SK-N-SH (cell line): ENCODE data around the gene TAB2. TPM values are rescaled to one million over a fixed set of nuclear protein-coding genes. Genes with fewer than 3 reads are reported as not detected.

Source experiments
- CTCF ChIA-PET: fragments of 300-600, 350-600 bp; formaldehyde crosslinking; extraction: SDS; loops from one replicate; lab custom pipeline; 2021; lab: Yijun Ruan, JAX
- POLR2A ChIA-PET: fragments of 350-600 bp; sonication (Branson Sonifier 250); formaldehyde crosslinking; extraction: SDS; loops from one replicate; lab custom pipeline; 2020; ENCODE audit warnings: antibody characterized with exemption, inconsistent platforms; lab: Yijun Ruan, JAX
- DNase-seq: peaks from one replicate; pipeline ENCODE4 v3.0.0; 2012
- H2AFZ ChIP-seq: fragments of 200-600 bp; sonication (generic); 2 replicates; pipeline ENCODE4 v1.8.1; 2016; ENCODE audit warnings: antibody characterized with exemption, mild to moderate bottlenecking, low read depth
- H3F3A ChIP-seq: fragments of 200-600 bp; sonication (generic); replicated peaks from 2 replicates; pipeline ENCODE3; 2016; ENCODE audit warnings: antibody characterized with exemption, mild to moderate bottlenecking; ENCODE audit not compliant: insufficient read depth
- H3K27ac ChIP-seq, 2 experiments: fragments of 200-500 bp in 1 of 2; fragments of 200-600 bp in 1 of 2; sonication (Bioruptor generic) in 1 of 2; sonication (generic), shearing (Covaris generic) in 1 of 2; 2 replicates each; pipeline versions ENCODE4 v1.5.1 to v1.6.1; 2014 to 2016; ENCODE audit warnings: low read depth in 2 of 2, inconsistent platforms in 1 of 2, low read length in 1 of 2, mild to moderate bottlenecking in 1 of 2, mixed read lengths in 1 of 2
- H3K27me3 ChIP-seq: fragments of 200-600 bp; sonication (generic), shearing (Covaris generic); 2 replicates; pipeline ENCODE4 v1.6.1; 2016; ENCODE audit warnings: mixed run types; ENCODE audit not compliant: insufficient read depth
- H3K36me3 ChIP-seq, 2 experiments: fragments of 200-500 bp in 1 of 2; fragments of 200-600 bp in 1 of 2; sonication (Bioruptor generic) in 1 of 2; sonication (generic) in 1 of 2; replicated peaks in 1 of 2; 2 replicates each; pipeline versions ENCODE3 to v1.5.1; 2014 to 2016; ENCODE audit warnings: low read length in 1 of 2, mild to moderate bottlenecking in 1 of 2; ENCODE audit not compliant: insufficient read depth in 2 of 2, control insufficient read depth in 1 of 2
- H3K4me1 ChIP-seq, 2 experiments: fragments of 200-500 bp in 1 of 2; fragments of 200-600 bp in 1 of 2; sonication (Bioruptor generic) in 1 of 2; sonication (generic), shearing (Covaris generic) in 1 of 2; 2 replicates each; pipeline versions ENCODE4 v1.5.1 to v1.6.1; 2014 to 2016; ENCODE audit warnings: low read depth in 1 of 2, low read length in 1 of 2, mixed run types in 1 of 2; ENCODE audit not compliant: insufficient read depth in 2 of 2, control insufficient read depth in 1 of 2
- H3K4me2 ChIP-seq: fragments of 200-600 bp; sonication (generic), shearing (Covaris generic); 2 replicates; pipeline ENCODE4 v1.6.1; 2017; ENCODE audit warnings: mixed run types
- H3K4me3 ChIP-seq, 2 experiments: fragments of 200-500 bp in 1 of 2; fragments of 200-600 bp in 1 of 2; sonication (Bioruptor generic) in 1 of 2; sonication (generic), shearing (Covaris generic) in 1 of 2; 2 replicates each; pipeline versions ENCODE4 v1.5.1 to v1.8.1; 2014 to 2016; ENCODE audit warnings: low read depth in 2 of 2, inconsistent platforms in 1 of 2, low read length in 1 of 2, mild to moderate bottlenecking in 1 of 2, mixed read lengths in 1 of 2, moderate library complexity in 1 of 2
- H3K79me2 ChIP-seq: fragments of 200-600 bp; sonication (generic); 2 replicates; pipeline ENCODE4 v1.8.1; 2017; ENCODE audit warnings: mild to moderate bottlenecking; ENCODE audit not compliant: insufficient read depth
- H3K9ac ChIP-seq: fragments of 200-600 bp; sonication (generic); 2 replicates; pipeline ENCODE4 v1.6.1; 2017; ENCODE audit warnings: mixed run types
- H3K9me2 ChIP-seq: fragments of 200-600 bp; sonication (generic); 2 replicates; pipeline ENCODE4 v1.6.1; 2017; ENCODE audit warnings: mixed run types
- H3K9me3 ChIP-seq: fragments of 200-600 bp; sonication (generic); 2 replicates; pipeline ENCODE4 v1.6.1; 2017; ENCODE audit warnings: mixed run types, mild to moderate bottlenecking, moderate library complexity
- H4K20me1 ChIP-seq: fragments of 200-600 bp; sonication (generic); 2 replicates; pipeline ENCODE4 v1.6.1; 2017; ENCODE audit warnings: mild to moderate bottlenecking, mixed run types; ENCODE audit not compliant: insufficient read depth
- CHD2 ChIP-seq: fragments of 150-350 bp; IDR thresholded peaks from 2 replicates; pipeline ENCODE4 v1.6.1; 2018; ENCODE audit warnings: low read length; ENCODE audit not compliant: partially characterized antibody
- ELF1 ChIP-seq: IDR thresholded peaks from 2 replicates; pipeline ENCODE4 v1.4.0; 2012
- EP300 ChIP-seq, 2 experiments: IDR thresholded peaks; 2 replicates each; pipeline versions ENCODE4 v1.4.0 to v1.6.1; 2012; ENCODE audit warnings: borderline replicate concordance in 1 of 2, low read depth in 1 of 2, low read length in 1 of 2
- EZH2phosphoT487 ChIP-seq: fragments of 200-600 bp; sonication (generic); IDR thresholded peaks from 2 replicates; pipeline ENCODE4 v1.6.1; 2017; ENCODE audit warnings: low read depth, mixed run types, mild to moderate bottlenecking, antibody characterized with exemption, moderate library complexity, borderline replicate concordance
- FOXJ3 ChIP-seq: sonication (generic); formaldehyde crosslinking; IDR thresholded peaks from 2 replicates; pipeline ENCODE4 v1.5.1; 2020; ENCODE audit warnings: mild to moderate bottlenecking, missing genetic modification reagents
- GABPA ChIP-seq: IDR thresholded peaks from 2 replicates; pipeline ENCODE4 v1.4.0; 2012; ENCODE audit warnings: low read depth, mild to moderate bottlenecking
- MXI1 ChIP-seq: IDR thresholded peaks from 2 replicates; pipeline ENCODE4 v1.6.1; 2012; ENCODE audit warnings: mild to moderate bottlenecking, low read depth, low read length, improper control_type of control experiment
- NFIC ChIP-seq: IDR thresholded peaks from 2 replicates; pipeline ENCODE4 v1.4.0; 2012; ENCODE audit warnings: borderline replicate concordance
- POLR2AphosphoS5 ChIP-seq: IDR thresholded peaks from 2 replicates; pipeline ENCODE4 v1.6.1; 2012; ENCODE audit warnings: low read depth, low read length
- RAD21 ChIP-seq: IDR thresholded peaks from 2 replicates; pipeline ENCODE4 v1.6.1; 2012; ENCODE audit warnings: mild to moderate bottlenecking, low read length
- RFX5 ChIP-seq: IDR thresholded peaks from 2 replicates; pipeline ENCODE4 v1.6.1; 2012; ENCODE audit warnings: mild to moderate bottlenecking, improper control_type of control experiment, low read length
- SIN3A ChIP-seq: IDR thresholded peaks from 2 replicates; pipeline ENCODE4 v1.6.1; 2012; ENCODE audit warnings: low read depth, mild to moderate bottlenecking, low read length, moderate library complexity, borderline replicate concordance
- TAF1 ChIP-seq: IDR thresholded peaks from 2 replicates; pipeline ENCODE4 v1.6.1; 2012; ENCODE audit warnings: low read depth, mild to moderate bottlenecking, low read length, moderate library complexity, borderline replicate concordance
- TCF12 ChIP-seq: IDR thresholded peaks from 2 replicates; pipeline ENCODE4 v1.4.0; 2012
- TEAD4 ChIP-seq: IDR thresholded peaks from 2 replicates; pipeline ENCODE4 v1.4.0; 2012; ENCODE audit warnings: mild to moderate bottlenecking, borderline replicate concordance; ENCODE audit not compliant: insufficient read depth
- WGBS: methylation state at CpG from one replicate; pipeline ENCODE4 v1.1.6; 2017; ENCODE audit warnings: low lambda C conversion rate; 5-methylcytosine and 5-hydroxymethylcytosine counted together
- polyA plus RNA-seq, 3 experiments: library from polyadenylated mRNA; depleted of rRNA; stranded (reverse); fragments of >200 nt; gene quantifications; 2 replicates each; pipeline ENCODE4 v1.2.3, GENCODE V29; 2012
- TF ChIP-seq, protein P1 (sequence below): IDR thresholded peaks from 2 replicates; pipeline ENCODE4; 2012
- TF ChIP-seq, protein P2 (sequence below): IDR thresholded peaks from 2 replicates; pipeline ENCODE4 v1.4.0; 2012; ENCODE audit warnings: low read depth, borderline replicate concordance
- TF ChIP-seq, protein P3 (sequence below): fragments of 150-350 bp; IDR thresholded peaks from 2 replicates; pipeline ENCODE4 v1.6.1; 2017; ENCODE audit warnings: antibody characterized with exemption, low read length, low read depth, borderline replicate concordance
- TF ChIP-seq, protein P4 (sequence below): fragments of 150-350 bp; IDR thresholded peaks from 2 replicates; pipeline ENCODE4 v1.6.1; 2016; ENCODE audit warnings: mild to moderate bottlenecking, low read depth, low read length
- TF ChIP-seq, protein P5 (sequence below): IDR thresholded peaks from 2 replicates; pipeline ENCODE4 v1.4.0; 2012; ENCODE audit warnings: low read depth, borderline replicate concordance

TAB2 gene
- polyA plus RNA-seq, 1 of the 3 experiments (the other 2 are of a cell fraction): 24.4 TPM

DNA sequence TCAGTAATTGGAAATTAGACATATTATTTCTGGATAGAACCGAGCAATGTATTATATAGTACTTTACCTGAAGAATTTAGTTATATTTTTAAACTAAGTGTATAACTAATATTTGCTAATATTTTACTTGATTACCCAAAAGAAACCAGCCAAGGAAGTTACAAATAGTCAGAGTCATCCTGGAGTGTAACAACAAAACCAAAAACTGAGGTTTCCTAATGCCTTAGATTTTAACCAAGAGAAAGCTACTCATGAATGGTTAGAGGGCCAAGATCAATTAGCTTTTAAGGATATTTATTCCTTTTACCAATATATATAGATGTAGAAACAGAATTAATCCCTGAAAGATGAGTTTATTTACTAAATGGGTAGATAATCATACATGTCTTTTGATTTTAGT, 26.0 kb downstream of the TAB2 start:
- Histone ChIP-seq H4K20me1 (peaks cover 90% of the 10 kb centered on the region), H3K4me3 (no peak overlapping the region), H3K9ac (no peak overlapping the region), H3K79me2 (peaks cover 100% of the 10 kb centered on the region), H3K4me2 (no peak overlapping the region), H3F3A (no peaks in the 10 kb centered on the region), H3K27me3 (no peaks in the 10 kb centered on the region), H3K27ac (no peak overlapping the region), H2AFZ (no peak overlapping the region), H3K4me1 (peaks cover 0 to 2% of the 10 kb centered on the region in 2 experiments; a peak in 3 of 4 replicates), H3K36me3 (peaks cover 0 to 22% of the 10 kb centered on the region in 2 experiments), H3K9me3 (no peaks in the 10 kb centered on the region), H3K9me2 (no peaks in the 10 kb centered on the region)
- TF ChIP-seq TAF1 (no peak), MXI1 (no peak), RAD21 (no peak), EZH2phosphoT487 (no peak)
- TF ChIP-seq, protein P1, sequence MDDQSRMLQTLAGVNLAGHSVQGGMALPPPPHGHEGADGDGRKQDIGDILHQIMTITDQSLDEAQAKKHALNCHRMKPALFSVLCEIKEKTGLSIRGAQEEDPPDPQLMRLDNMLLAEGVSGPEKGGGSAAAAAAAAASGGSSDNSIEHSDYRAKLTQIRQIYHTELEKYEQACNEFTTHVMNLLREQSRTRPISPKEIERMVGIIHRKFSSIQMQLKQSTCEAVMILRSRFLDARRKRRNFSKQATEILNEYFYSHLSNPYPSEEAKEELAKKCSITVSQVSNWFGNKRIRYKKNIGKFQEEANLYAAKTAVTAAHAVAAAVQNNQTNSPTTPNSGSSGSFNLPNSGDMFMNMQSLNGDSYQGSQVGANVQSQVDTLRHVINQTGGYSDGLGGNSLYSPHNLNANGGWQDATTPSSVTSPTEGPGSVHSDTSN: no peak
- TF ChIP-seq, protein P2, sequence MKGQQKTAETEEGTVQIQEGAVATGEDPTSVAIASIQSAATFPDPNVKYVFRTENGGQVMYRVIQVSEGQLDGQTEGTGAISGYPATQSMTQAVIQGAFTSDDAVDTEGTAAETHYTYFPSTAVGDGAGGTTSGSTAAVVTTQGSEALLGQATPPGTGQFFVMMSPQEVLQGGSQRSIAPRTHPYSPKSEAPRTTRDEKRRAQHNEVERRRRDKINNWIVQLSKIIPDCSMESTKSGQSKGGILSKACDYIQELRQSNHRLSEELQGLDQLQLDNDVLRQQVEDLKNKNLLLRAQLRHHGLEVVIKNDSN: no peak
- TF ChIP-seq, protein P3, sequence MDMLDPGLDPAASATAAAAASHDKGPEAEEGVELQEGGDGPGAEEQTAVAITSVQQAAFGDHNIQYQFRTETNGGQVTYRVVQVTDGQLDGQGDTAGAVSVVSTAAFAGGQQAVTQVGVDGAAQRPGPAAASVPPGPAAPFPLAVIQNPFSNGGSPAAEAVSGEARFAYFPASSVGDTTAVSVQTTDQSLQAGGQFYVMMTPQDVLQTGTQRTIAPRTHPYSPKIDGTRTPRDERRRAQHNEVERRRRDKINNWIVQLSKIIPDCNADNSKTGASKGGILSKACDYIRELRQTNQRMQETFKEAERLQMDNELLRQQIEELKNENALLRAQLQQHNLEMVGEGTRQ: no peak
- ChIA-PET CTCF (interaction anchor here (1.4 to 1.6 kb wide), 2 partner anchors 15 to 89 kb away, joined by 3 to 4 read pairs; no protein-coding TSS in a partner anchor), POLR2A (no interaction called here)
- WGBS: 89% methylated on average over 1 of the region's 1 CpG
- DNase-seq: no peak

DNA sequence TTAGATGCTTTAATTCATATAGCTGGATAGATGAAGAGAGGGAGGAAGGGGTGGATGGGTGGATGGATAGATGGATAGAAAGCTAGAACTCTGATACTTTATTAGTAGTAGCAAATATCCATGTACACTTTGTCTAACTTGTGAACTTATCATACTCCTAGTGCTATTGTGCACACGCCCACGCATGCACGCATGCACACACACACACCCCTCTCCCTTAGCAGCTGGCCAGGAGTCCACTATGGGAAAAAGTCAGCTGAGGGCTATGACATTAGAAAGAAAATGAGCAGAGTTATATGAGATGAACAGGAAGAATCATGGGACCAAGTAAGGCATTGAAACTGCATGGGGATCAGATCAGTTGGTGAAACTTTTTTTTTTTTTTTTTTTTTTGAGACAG, 28.6 kb downstream of the TAB2 start:
- no peak for DNase-seq
- H3K9me2 ChIP-seq: no peaks in the 10 kb centered on the region
- H3K4me1 ChIP-seq: peaks cover 0 to 2% of the 10 kb centered on the region in 2 experiments; a peak in 3 of 4 replicates
- H4K20me1 ChIP-seq: peaks cover 92% of the 10 kb centered on the region
- ChIA-PET CTCF (interaction anchor here (0.6 to 1.7 kb wide), 6 partner anchors 8 to 318 kb away, joined by 3 to 4 read pairs (median 4); no protein-coding TSS in a partner anchor), POLR2A (no interaction called here)
- H3F3A ChIP-seq: peaks cover 1% of the 10 kb centered on the region
- no peaks in the 10 kb centered on the region for H3K9me3 ChIP-seq
- TF ChIP-seq, protein P2: no peak
- TF ChIP-seq TCF12 (no peak), TEAD4 (no peak), RFX5 (no peak), GABPA (no peak), SIN3A (no peak), ELF1 (no peak), EP300 (IDR thresholded peaks at IDR 0.05; ENCODE audit: borderline replicate concordance in 1 of 2, low read depth in 1 of 2, low read length in 1 of 2) (no peak), NFIC (no peak), FOXJ3 (CRISPR knock-in tag) (no peak), CHD2 (no peak), POLR2AphosphoS5 (no peak), MXI1 (no peak)
- TF ChIP-seq, protein P4, sequence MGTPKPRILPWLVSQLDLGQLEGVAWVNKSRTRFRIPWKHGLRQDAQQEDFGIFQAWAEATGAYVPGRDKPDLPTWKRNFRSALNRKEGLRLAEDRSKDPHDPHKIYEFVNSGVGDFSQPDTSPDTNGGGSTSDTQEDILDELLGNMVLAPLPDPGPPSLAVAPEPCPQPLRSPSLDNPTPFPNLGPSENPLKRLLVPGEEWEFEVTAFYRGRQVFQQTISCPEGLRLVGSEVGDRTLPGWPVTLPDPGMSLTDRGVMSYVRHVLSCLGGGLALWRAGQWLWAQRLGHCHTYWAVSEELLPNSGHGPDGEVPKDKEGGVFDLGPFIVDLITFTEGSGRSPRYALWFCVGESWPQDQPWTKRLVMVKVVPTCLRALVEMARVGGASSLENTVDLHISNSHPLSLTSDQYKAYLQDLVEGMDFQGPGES: no peak
- TF ChIP-seq, protein P5, sequence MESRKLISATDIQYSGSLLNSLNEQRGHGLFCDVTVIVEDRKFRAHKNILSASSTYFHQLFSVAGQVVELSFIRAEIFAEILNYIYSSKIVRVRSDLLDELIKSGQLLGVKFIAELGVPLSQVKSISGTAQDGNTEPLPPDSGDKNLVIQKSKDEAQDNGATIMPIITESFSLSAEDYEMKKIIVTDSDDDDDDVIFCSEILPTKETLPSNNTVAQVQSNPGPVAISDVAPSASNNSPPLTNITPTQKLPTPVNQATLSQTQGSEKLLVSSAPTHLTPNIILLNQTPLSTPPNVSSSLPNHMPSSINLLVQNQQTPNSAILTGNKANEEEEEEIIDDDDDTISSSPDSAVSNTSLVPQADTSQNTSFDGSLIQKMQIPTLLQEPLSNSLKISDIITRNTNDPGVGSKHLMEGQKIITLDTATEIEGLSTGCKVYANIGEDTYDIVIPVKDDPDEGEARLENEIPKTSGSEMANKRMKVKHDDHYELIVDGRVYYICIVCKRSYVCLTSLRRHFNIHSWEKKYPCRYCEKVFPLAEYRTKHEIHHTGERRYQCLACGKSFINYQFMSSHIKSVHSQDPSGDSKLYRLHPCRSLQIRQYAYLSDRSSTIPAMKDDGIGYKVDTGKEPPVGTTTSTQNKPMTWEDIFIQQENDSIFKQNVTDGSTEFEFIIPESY: no peak
- TF ChIP-seq, all 33 proteins: peak for 0
- H2AFZ ChIP-seq: no peak overlapping the region
- H3K79me2 ChIP-seq: peaks cover 100% of the 10 kb centered on the region
- H3K9ac ChIP-seq: no peak overlapping the region
- H3K4me3 ChIP-seq: no peak overlapping the region
- H3K36me3 ChIP-seq: peaks cover 0 to 22% of the 10 kb centered on the region in 2 experiments
- WGBS: 100% methylated on average over 3 of the region's 3 CpGs
- no peaks in the 10 kb centered on the region for H3K27me3 ChIP-seq
- H3K27ac ChIP-seq: no peak overlapping the region
- H3K4me2 ChIP-seq: no peak overlapping the region
